Esophagus muscularis mucosa (tissue), 4 donors: ENCODE data around the gene DMWD. TPM values are rescaled to one million over a fixed set of nuclear protein-coding genes. Genes with fewer than 3 reads are reported as not detected.

Source experiments
- DNase-seq: peaks from one replicate; pipeline ENCODE4 v3.0.0-alpha.2; 2017; ENCODE audit errors: extremely low spot score
- H3K27ac ChIP-seq, 4 donors: fragments of 200-600 bp; sonication (generic); replicated peaks in 1 of 4; 1 replicate in 3 of 4; 2 replicates in 1 of 4; pipeline ENCODE4 v1.5.1; 2016 to 2019; ENCODE audit warnings: mild to moderate bottlenecking in 1 of 4
- H3K27me3 ChIP-seq, 4 donors: fragments of 200-600 bp; sonication (generic); one replicate each; pipeline versions ENCODE4 v1.5.1 to v1.6.0; 2016 to 2019
- H3K36me3 ChIP-seq, 4 donors: fragments of 200-600 bp; sonication (generic); one replicate each; pipeline ENCODE4 v1.5.1; 2016 to 2019
- H3K4me1 ChIP-seq, 4 donors: fragments of 200-600 bp; sonication (generic); one replicate each; pipeline ENCODE4 v1.5.1; 2016 to 2019
- H3K4me3 ChIP-seq, 4 donors: fragments of 200-600 bp; sonication (generic); 1 replicate in 2 of 4; 2 replicates in 2 of 4; pipeline ENCODE4 v1.5.1; 2016 to 2019; ENCODE audit warnings: mild to moderate bottlenecking in 4 of 4, moderate library complexity in 1 of 4
- H3K9me3 ChIP-seq, 4 donors: fragments of 200-600 bp; sonication (generic); 1 replicate in 3 of 4; 2 replicates in 1 of 4; pipeline ENCODE4 v1.5.1; 2016 to 2019
- CTCF ChIP-seq, 3 experiments: fragments of 200-600 bp in 2 of 3; fragments of 450-650 bp in 1 of 3; sonication (generic) in 2 of 3; IDR thresholded peaks; one replicate each; pipeline ENCODE4 v1.5.1; 2017 to 2019; ENCODE audit warnings: antibody characterized with exemption in 3 of 3, mild to moderate bottlenecking in 2 of 3, moderate library complexity in 1 of 3
- EP300 ChIP-seq: sonication (generic); formaldehyde crosslinking; IDR thresholded peaks from one replicate; pipeline ENCODE4 v1.6.1; 2017; ENCODE audit warnings: antibody characterized with exemption
- POLR2A ChIP-seq: fragments of 450-650 bp; IDR thresholded peaks from one replicate; pipeline ENCODE4 v1.6.1; 2017; ENCODE audit warnings: antibody characterized with exemption, moderate library complexity, mild to moderate bottlenecking, low read depth
- POLR2AphosphoS5 ChIP-seq, 2 donors: sonication (generic); formaldehyde crosslinking; IDR thresholded peaks; one replicate each; pipeline ENCODE4 v1.6.1; 2017; ENCODE audit warnings: antibody characterized with exemption in 2 of 2
- WGBS: methylation state at CpG from one replicate; pipeline ENCODE4 v1.1.5; 2018; 5-methylcytosine and 5-hydroxymethylcytosine counted together
- intact Hi-C: fragments of 100-400 bp; cut with DNase I; formaldehyde crosslinking; loops from one replicate; pipeline ENCODE4 v1.15.1; 2023
- total RNA-seq, 4 donors: library from RNA; depleted of rRNA; stranded (reverse); fragments of >200 nt; gene quantifications; one replicate each; pipeline versions ENCODE4 v1.1.0 to v1.2.1, GENCODE V29; 2016

DMWD gene
- total RNA-seq, 4 donors from 2014 or later, result 56.0 to 88.7 (median 63.3) TPM

- Histone ChIP-seq H3K27ac (no peak overlapping the region), H3K27me3 (peaks cover 0 to 49% (median 10%) of the 10 kb centered on the region in 4 donors), H3K4me1 (peaks cover 14 to 35% (median 29%) of the 10 kb centered on the region in 4 donors), H3K36me3 (peaks cover 0 to 16% (median under 1%) of the 10 kb centered on the region in 4 donors), H3K9me3 (no peaks in the 10 kb centered on the region), H3K4me3 (no peak overlapping the region)
- no peak for DNase-seq
- no CpG with 5 or more reads among the region's 12 CpGs for WGBS
- TF ChIP-seq POLR2A, result no peak
- no peak for TF ChIP-seq POLR2AphosphoS5 (IDR thresholded peaks at IDR 0.05)
- no peak for TF ChIP-seq EP300
- TF ChIP-seq CTCF (IDR thresholded peaks at IDR 0.05), result no peak
- intact Hi-C loops, result no loop called here
Observed at GRCh38 chr19:45814166-45814780, 21.6 kb upstream of the DMWD start.

- H3K36me3 ChIP-seq, result no peaks in the 10 kb centered on the region
- no peak for DNase-seq
- 91% methylated on average over 6 of the region's 6 CpGs for WGBS
Observed at GRCh38 chr19:45812297-45812696, 19.7 kb upstream of the DMWD start.

GRCh38 chr19:45809643-45810159, 17.1 kb upstream of the DMWD start:
- intact Hi-C loops, result no loop called here
- H3K36me3 ChIP-seq, result no peaks in the 10 kb centered on the region

More at GRCh38 chr19:45812297-45812696, 19.7 kb upstream of the DMWD start:
- H3K27me3 ChIP-seq, result peaks cover 0 to 49% (median 10%) of the 10 kb centered on the region in 4 donors
- no peak overlapping the region for H3K4me3 ChIP-seq
- no peaks in the 10 kb centered on the region for H3K9me3 ChIP-seq
- H3K4me1 ChIP-seq, result peaks cover 14 to 31% (median 27%) of the 10 kb centered on the region in 4 donors
- intact Hi-C loops, result no loop called here
- TF ChIP-seq POLR2AphosphoS5 (IDR thresholded peaks at IDR 0.05) (no peak), POLR2A (no peak), EP300 (no peak), CTCF (IDR thresholded peaks at IDR 0.05) (no peak)
- no peak overlapping the region for H3K27ac ChIP-seq

GRCh38 chr19:45805719-45806118, 13.1 kb upstream of the DMWD start:
- no peak overlapping the region for H3K27ac ChIP-seq
- H3K4me3 ChIP-seq, result no peak overlapping the region
- intact Hi-C loops, result no loop called here
- no peak for TF ChIP-seq POLR2A
- no peak for TF ChIP-seq EP300
- TF ChIP-seq CTCF (IDR thresholded peaks at IDR 0.05), result no peak
- TF ChIP-seq POLR2AphosphoS5 (IDR thresholded peaks at IDR 0.05), result no peak
- H3K27me3 ChIP-seq, result peaks cover 0 to 5% (median 0%) of the 10 kb centered on the region in 4 donors
- H3K9me3 ChIP-seq, result no peaks in the 10 kb centered on the region
- no peak for DNase-seq
- no peaks in the 10 kb centered on the region for H3K36me3 ChIP-seq
- H3K4me1 ChIP-seq, result peaks cover 0 to 8% (median 5%) of the 10 kb centered on the region in 4 donors

More at GRCh38 chr19:45809643-45810159, 17.1 kb upstream of the DMWD start:
- H3K27ac ChIP-seq, result no peak overlapping the region
- H3K9me3 ChIP-seq, result no peaks in the 10 kb centered on the region
- DNase-seq, result no peak
- peaks cover under 1 to 8% (median 6%) of the 10 kb centered on the region in 4 donors for H3K4me1 ChIP-seq
- H3K4me3 ChIP-seq, result no peak overlapping the region
- 55% methylated on average over 7 of the region's 7 CpGs for WGBS
- H3K27me3 ChIP-seq, result peaks cover 0 to 33% (median 4%) of the 10 kb centered on the region in 4 donors
- TF ChIP-seq CTCF (IDR thresholded peaks at IDR 0.05), result no peak

- H3K4me3 ChIP-seq, result no peak overlapping the region
- peaks cover 0 to 5% (median 4%) of the 10 kb centered on the region in 4 donors for H3K4me1 ChIP-seq
- intact Hi-C loops, result no loop called here
- no peaks in the 10 kb centered on the region for H3K27me3 ChIP-seq
- no peak for DNase-seq
- H3K9me3 ChIP-seq, result no peaks in the 10 kb centered on the region
- WGBS, result 93% methylated on average over 8 of the region's 8 CpGs
- no peak for TF ChIP-seq CTCF (IDR thresholded peaks at IDR 0.05)
- no peak for TF ChIP-seq POLR2AphosphoS5 (IDR thresholded peaks at IDR 0.05)
- no peak for TF ChIP-seq EP300
- TF ChIP-seq POLR2A, result no peak
- H3K36me3 ChIP-seq, result no peaks in the 10 kb centered on the region
- H3K27ac ChIP-seq, result no peak overlapping the region
Observed at GRCh38 chr19:45804959-45805230, 12.2 kb upstream of the DMWD start.
